ENCODE results near the gene UBE2Q1. TPM values are rescaled to one million over a fixed set of nuclear protein-coding genes. Genes with fewer than 3 reads are reported as not detected.

The UBE2Q1 gene
- total and polyA plus RNA-seq, 2 donors from 2014 or later: 72.3 to 77.6 TPM

DNA sequence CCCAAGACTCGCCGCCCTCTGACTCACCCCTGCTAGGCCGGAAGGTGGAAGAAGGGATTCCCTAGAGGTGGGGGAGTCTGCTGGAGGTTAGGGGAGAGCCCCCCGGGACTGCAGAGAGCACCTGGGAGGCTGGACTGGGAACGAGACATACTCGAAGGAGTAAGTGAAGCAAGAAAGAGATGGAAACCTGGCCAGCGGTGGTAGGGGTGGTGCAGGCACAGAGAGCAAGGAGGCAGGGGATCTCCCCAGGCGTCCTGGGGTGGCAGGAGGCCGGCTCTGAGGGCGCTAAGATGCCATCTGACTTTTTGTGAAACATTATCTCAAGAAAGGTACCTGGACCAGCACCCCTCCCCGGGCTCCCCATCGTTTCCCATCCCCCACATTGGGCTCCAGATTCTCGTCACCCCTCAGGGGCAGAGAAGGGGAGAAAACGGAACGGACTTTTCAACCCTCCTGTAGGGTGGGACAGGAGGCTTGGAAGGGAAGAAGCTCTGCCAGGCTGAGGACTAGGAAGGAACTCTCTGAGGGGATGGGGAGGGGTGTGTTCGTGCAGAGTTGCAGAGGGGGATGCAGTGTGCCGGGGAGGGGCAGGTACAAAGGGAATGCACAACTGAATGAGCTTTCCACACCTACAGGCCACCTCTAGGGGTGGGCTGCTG lies 9.8 kb upstream of the UBE2Q1 start:
- Histone ChIP-seq H3K4me1 (ENCODE audit: control insufficient read depth in 2 of 3, insufficient read depth in 2 of 3, low read depth in 1 of 3, low read length in 3 of 3) (peaks cover 0 to 5% (median 0%) of the 10 kb centered on the region in 3 donors), H3K27me3 (ENCODE audit: control insufficient read depth, insufficient read depth, low read length) (peaks cover 3% of the 10 kb centered on the region), H3K4me3 (ENCODE audit: low read length in 3 of 3) (no peak overlapping the region), H3K9me3 (ENCODE audit: control insufficient read depth in 2 of 3, insufficient read depth in 1 of 3, low read length in 3 of 3) (no peaks in the 10 kb centered on the region), H3K27ac (ENCODE audit: low read depth in 2 of 2, low read length in 2 of 2) (no peak overlapping the region), H3K36me3 (ENCODE audit: control insufficient read depth in 2 of 3, insufficient read depth in 3 of 3, low read length in 3 of 3) (no peaks in the 10 kb centered on the region), H3K9ac (ENCODE audit: low read length in 3 of 3) (no peak overlapping the region)
- no peak for DNase-seq
- TF ChIP-seq, protein P1, sequence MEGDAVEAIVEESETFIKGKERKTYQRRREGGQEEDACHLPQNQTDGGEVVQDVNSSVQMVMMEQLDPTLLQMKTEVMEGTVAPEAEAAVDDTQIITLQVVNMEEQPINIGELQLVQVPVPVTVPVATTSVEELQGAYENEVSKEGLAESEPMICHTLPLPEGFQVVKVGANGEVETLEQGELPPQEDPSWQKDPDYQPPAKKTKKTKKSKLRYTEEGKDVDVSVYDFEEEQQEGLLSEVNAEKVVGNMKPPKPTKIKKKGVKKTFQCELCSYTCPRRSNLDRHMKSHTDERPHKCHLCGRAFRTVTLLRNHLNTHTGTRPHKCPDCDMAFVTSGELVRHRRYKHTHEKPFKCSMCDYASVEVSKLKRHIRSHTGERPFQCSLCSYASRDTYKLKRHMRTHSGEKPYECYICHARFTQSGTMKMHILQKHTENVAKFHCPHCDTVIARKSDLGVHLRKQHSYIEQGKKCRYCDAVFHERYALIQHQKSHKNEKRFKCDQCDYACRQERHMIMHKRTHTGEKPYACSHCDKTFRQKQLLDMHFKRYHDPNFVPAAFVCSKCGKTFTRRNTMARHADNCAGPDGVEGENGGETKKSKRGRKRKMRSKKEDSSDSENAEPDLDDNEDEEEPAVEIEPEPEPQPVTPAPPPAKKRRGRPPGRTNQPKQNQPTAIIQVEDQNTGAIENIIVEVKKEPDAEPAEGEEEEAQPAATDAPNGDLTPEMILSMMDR (IDR thresholded peaks at IDR 0.05; ENCODE audit: borderline replicate concordance, extremely low read depth, insufficient read depth): no peak
- FAIRE-seq: no peak
- intact Hi-C loops (cut with DNase I): no loop called here

DNA sequence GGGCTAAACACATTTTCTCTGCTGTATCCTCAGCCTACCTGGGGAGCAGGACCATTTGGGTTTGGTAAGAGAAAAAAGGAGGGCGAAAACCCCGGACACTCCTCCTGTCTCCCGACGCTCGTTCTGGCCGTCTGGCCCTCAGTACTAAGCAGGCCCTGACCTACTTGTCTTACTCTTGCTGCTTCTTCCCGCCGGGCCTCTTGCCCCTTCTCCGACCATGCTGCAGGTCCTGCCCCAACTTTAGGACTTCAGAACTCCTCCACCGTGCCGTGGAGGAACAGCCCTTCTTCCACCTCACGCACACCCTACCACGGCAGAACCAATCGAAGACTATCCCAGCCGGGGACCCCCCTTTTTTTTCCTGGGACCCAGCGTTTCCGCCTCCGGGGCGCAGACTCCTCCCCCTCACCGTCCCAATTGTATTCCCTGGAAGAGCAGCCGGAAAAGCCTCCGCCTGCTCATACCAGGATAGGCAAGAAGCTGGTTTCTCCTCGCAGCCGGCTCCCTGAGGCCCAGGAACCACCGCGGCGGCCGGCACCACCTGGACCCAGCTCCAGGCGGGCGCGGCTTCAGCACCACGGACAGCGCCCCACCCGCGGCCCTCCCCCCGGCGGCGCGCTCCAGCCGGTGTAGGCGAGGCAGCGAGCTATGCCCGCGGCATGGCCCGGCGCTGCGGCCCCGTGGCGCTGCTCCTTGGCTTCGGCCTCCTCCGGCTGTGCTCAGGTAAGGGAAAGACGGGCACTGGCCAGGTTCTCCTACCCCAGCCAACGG lies 9.1 kb upstream of the UBE2Q1 start, which contains the start of gene CHRNB2:
CHRNB2 (plus strand) TSS at position 393 of the 771 bp plus-strand sequence; CDS start at position 660, 267 bp downstream.
- TF ChIP-seq, protein P1 (IDR thresholded peaks at IDR 0.05; ENCODE audit: borderline replicate concordance, extremely low read depth, insufficient read depth): no peak
- intact Hi-C loops (cut with DNase I): no loop called here
- Histone ChIP-seq H3K27me3 (ENCODE audit: control insufficient read depth, insufficient read depth, low read length) (peaks cover 3% of the 10 kb centered on the region), H3K9ac (ENCODE audit: low read length in 3 of 3) (no peak within 1 kb of the TSS), H3K9me3 (ENCODE audit: control insufficient read depth in 2 of 3, insufficient read depth in 1 of 3, low read length in 3 of 3) (no peaks in the 10 kb centered on the region), H3K27ac (ENCODE audit: low read depth in 2 of 2, low read length in 2 of 2) (no peak within 1 kb of the TSS), H3K4me3 (ENCODE audit: low read length in 3 of 3) (no peak within 1 kb of the TSS), H3K4me1 (ENCODE audit: control insufficient read depth in 2 of 3, insufficient read depth in 2 of 3, low read depth in 1 of 3, low read length in 3 of 3) (peaks cover 0 to 5% (median 0%) of the 10 kb centered on the region in 3 donors), H3K36me3 (ENCODE audit: control insufficient read depth in 2 of 3, insufficient read depth in 3 of 3, low read length in 3 of 3) (no peaks in the 10 kb centered on the region)
- DNase-seq (peak; percentile 83 to 92 (median 88)), FAIRE-seq (no peak)

DNA sequence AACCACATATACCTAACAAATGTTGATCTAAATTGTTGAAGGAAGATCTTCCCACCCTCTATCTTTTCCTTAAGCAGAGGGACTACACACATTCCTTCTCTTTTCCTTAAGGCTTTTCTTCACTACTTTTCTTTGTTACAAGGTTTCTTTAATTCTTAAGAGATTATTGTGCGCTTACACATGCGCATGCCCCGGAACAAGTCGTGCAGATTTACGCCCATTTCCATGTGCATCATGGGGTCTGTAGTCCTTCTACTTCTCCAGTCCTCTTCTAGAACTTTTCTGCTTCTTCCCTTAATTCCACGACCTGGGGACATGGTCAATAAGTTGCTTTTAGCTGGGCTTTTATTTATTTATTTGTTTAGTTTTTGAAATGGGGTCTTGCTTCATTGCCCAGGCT lies 7.4 kb upstream of the UBE2Q1 start:
- no peak for FAIRE-seq

More for the DNA sequence above, 7.4 kb upstream of the UBE2Q1 start:
- Histone ChIP-seq H3K27ac (ENCODE audit: low read depth in 2 of 2, low read length in 2 of 2) (no peak overlapping the region), H3K9ac (ENCODE audit: low read length in 3 of 3) (no peak overlapping the region), H3K36me3 (ENCODE audit: control insufficient read depth in 2 of 3, insufficient read depth in 3 of 3, low read length in 3 of 3) (no peaks in the 10 kb centered on the region), H3K27me3 (ENCODE audit: control insufficient read depth, insufficient read depth, low read length) (peaks cover 3% of the 10 kb centered on the region), H3K9me3 (ENCODE audit: control insufficient read depth in 2 of 3, insufficient read depth in 1 of 3, low read length in 3 of 3) (no peaks in the 10 kb centered on the region), H3K4me1 (ENCODE audit: control insufficient read depth in 2 of 3, insufficient read depth in 2 of 3, low read depth in 1 of 3, low read length in 3 of 3) (peaks cover 0 to 5% (median 0%) of the 10 kb centered on the region in 3 donors), H3K4me3 (ENCODE audit: low read length in 3 of 3) (no peak overlapping the region)
- DNase-seq: no peak
- TF ChIP-seq, protein P1 (IDR thresholded peaks at IDR 0.05; ENCODE audit: borderline replicate concordance, extremely low read depth, insufficient read depth): no peak
- intact Hi-C loops (cut with DNase I): no loop called here

Measured in kidney (tissue), 14 donors.